K562 (cell line): ENCODE data around the gene MTFR2. TPM values are rescaled to one million over a fixed set of nuclear protein-coding genes. Genes with fewer than 3 reads are reported as not detected.
"Not testable (repeated sequence)": the region's sequence is repeated elsewhere in the genome, so short reads cannot be mapped to it uniquely, and the experiment has no call there.

ENCODE experiments used
- ATAC-seq: fragments of 200-7000 bp; cut with Tn5 transposase; 3 replicates; pipeline ENCODE4 v1.9.1; 2020; ENCODE audit warnings: moderate library complexity
- BruUV-seq: library from RNA; stranded (reverse); fragments of 400-500 nt; replicated peaks from 2 replicates; lab custom pipeline; 2021; lab: Mats Ljungman, UMichigan
- CTCF ChIA-PET: fragments of 300-600 bp; formaldehyde crosslinking; extraction: SDS; loops from one replicate; lab custom pipeline; 2021; ENCODE audit warnings: low intra/inter-chr PET ratio; lab: Yijun Ruan, JAX
- POLR2A ChIA-PET: fragments of 300-600, 350-650 bp; sonication (Branson Sonifier 250); formaldehyde crosslinking; extraction: SDS; loops from one replicate; lab custom pipeline; 2021; ENCODE audit warnings: antibody characterized with exemption, inconsistent platforms; lab: Yijun Ruan, JAX
- DNase-seq, 4 experiments: peaks; one replicate each; pipeline versions ENCODE4 v3.0.0 to v3.0.0-alpha.2; 2011 to 2018; ENCODE audit warnings: low spot score in 3 of 4, mixed read lengths in 3 of 4; ENCODE audit errors: extremely low read depth in 1 of 4
- FAIRE-seq: peaks from 2 replicates; lab custom pipeline; 2011; peaks lifted over from hg19 to GRCh38; lab: Jason Lieb, UNC
- H2AFZ ChIP-seq: 2 replicates; pipeline ENCODE4 v1.6.0; 2011; ENCODE audit warnings: low read depth, low read length, control low read depth, inconsistent platforms
- H3K27ac ChIP-seq: fragments of 200-600 bp; 3 replicates; pipeline ENCODE4 v1.8.0; 2011; ENCODE audit warnings: low read depth, mild to moderate bottlenecking, control low read depth, inconsistent platforms, low read length, moderate library complexity, mixed read lengths; ENCODE audit errors: extremely low read depth
- H3K27me3 ChIP-seq, 2 experiments: fragments of 300-600 bp in 1 of 2; 2 replicates in 1 of 2; 3 replicates in 1 of 2; pipeline versions ENCODE4 v1.6.0 to v1.8.0; 2011; ENCODE audit warnings: inconsistent platforms in 2 of 2, low read length in 2 of 2, mild to moderate bottlenecking in 1 of 2, mixed read lengths in 1 of 2, moderate library complexity in 1 of 2; ENCODE audit not compliant: control insufficient read depth in 2 of 2, insufficient read depth in 2 of 2
- H3K36me3 ChIP-seq: fragments of 300-600 bp; 3 replicates; pipeline ENCODE4 v1.8.0; 2011; ENCODE audit warnings: mild to moderate bottlenecking, low read length, inconsistent platforms; ENCODE audit not compliant: control insufficient read depth, insufficient read depth
- H3K4me1 ChIP-seq, 2 experiments: fragments of 200-600 bp in 1 of 2; replicated peaks in 1 of 2; 2 replicates in 1 of 2; 3 replicates in 1 of 2; pipeline versions ENCODE4 v1.5.1 to v1.8.0; 2011; ENCODE audit warnings: inconsistent platforms in 2 of 2, low read length in 2 of 2, mild to moderate bottlenecking in 1 of 2, mixed read lengths in 1 of 2, moderate library complexity in 1 of 2; ENCODE audit not compliant: control insufficient read depth in 2 of 2, insufficient read depth in 2 of 2
- H3K4me2 ChIP-seq: 2 replicates; pipeline ENCODE4 v1.6.1; 2011; ENCODE audit warnings: low read length, control low read depth, inconsistent platforms, mixed read lengths; ENCODE audit not compliant: insufficient read depth
- H3K4me3 ChIP-seq: fragments of 200-600 bp; sonication (generic), shearing (Covaris generic); 2 replicates; pipeline ENCODE4 v1.5.1; 2016; ENCODE audit warnings: control low read depth, inconsistent platforms
- H3K79me2 ChIP-seq: fragments of 200-600 bp; 3 replicates; pipeline ENCODE4 v1.8.0; 2011; ENCODE audit warnings: low read length, inconsistent platforms; ENCODE audit not compliant: control insufficient read depth, insufficient read depth
- H3K9ac ChIP-seq, 2 experiments: 2 replicates each; pipeline versions ENCODE4 v1.6.0 to v1.6.1; 2011; ENCODE audit warnings: low read depth in 2 of 2, low read length in 2 of 2, control low read depth in 1 of 2, inconsistent platforms in 1 of 2, mild to moderate bottlenecking in 1 of 2, mixed read lengths in 1 of 2; ENCODE audit not compliant: insufficient read depth in 1 of 2
- H3K9me1 ChIP-seq: one replicate; pipeline ENCODE4 v1.6.0; 2011; ENCODE audit warnings: inconsistent platforms, mild to moderate bottlenecking, low read length, moderate library complexity; ENCODE audit not compliant: control insufficient read depth, insufficient read depth
- H3K9me3 ChIP-seq: replicated peaks from 2 replicates; pipeline ENCODE4 v1.5.1; 2011; ENCODE audit warnings: low read depth, low read length, inconsistent platforms; ENCODE audit not compliant: control insufficient read depth, insufficient read depth
- H4K20me1 ChIP-seq: replicated peaks from 2 replicates; pipeline ENCODE4 v1.6.1; 2011; ENCODE audit warnings: low read length, inconsistent platforms, mixed read lengths; ENCODE audit not compliant: control insufficient read depth, insufficient read depth
- BCOR ChIP-seq: fragments of 450-650 bp; IDR thresholded peaks from 2 replicates; pipeline ENCODE4 v1.6.1; 2016
- KDM1A ChIP-seq, 2 experiments: fragments of 450-650 bp; IDR thresholded peaks; 2 replicates each; pipeline ENCODE4 v1.6.1; 2016; ENCODE audit warnings: mild to moderate bottlenecking in 2 of 2
- RBM25 ChIP-seq: fragments of 200-400 bp; formaldehyde crosslinking; IDR thresholded peaks from 2 replicates; pipeline ENCODE4 v1.6.1; 2018; ENCODE audit warnings: low read length, low read depth, moderate library complexity; ENCODE audit not compliant: severe bottlenecking
- ZNF146 ChIP-seq: IDR thresholded peaks from one replicate; pipeline ENCODE4 v1.6.1; 2018; ENCODE audit warnings: missing compliant biosample characterization; ENCODE audit not compliant: unreplicated experiment
- WGBS: fragments of 100-300 bp; shearing (Covaris generic); methylation state at CpG from one replicate; pipeline ENCODE4 v1.1.6; 2016; ENCODE audit warnings: low coverage, mixed read lengths; ENCODE audit not compliant: insufficient coverage; ENCODE audit errors: missing lambda C conversion rate; 5-methylcytosine and 5-hydroxymethylcytosine counted together
- in situ Hi-C: fragments of 300-500 bp; cut with MboI; formaldehyde crosslinking; loops from 4 replicates; pipeline ENCODE4 v1.15.0; 2018; ENCODE audit warnings: inconsistent platforms, mixed read lengths
- intact Hi-C: fragments of 100-400 bp; cut with micrococcal nuclease; formaldehyde crosslinking; loops from 2 replicates; pipeline ENCODE4 v1.14.2; 2022
- polyA plus RNA-seq, 8 experiments: library from polyadenylated mRNA; depleted of rRNA in 4 of 8; stranded (reverse) in 5 of 8; unstranded in 3 of 8; fragments of >200 nt; fragmentation: Nextera tagmentation in 2 of 8; fragmentation: Illumina TruSeq in 1 of 8; extraction: Ambion mirVana in 2 of 8; extraction: Trizol in 1 of 8; gene quantifications; 2 replicates each; pipeline versions ENCODE4 v1.2.1 to v1.2.3, GENCODE V29; 2011 to 2014; ENCODE audit warnings: inconsistent platforms in 1 of 8, missing spikeins in 1 of 8
- total RNA-seq, 7 experiments: library from RNA; depleted of rRNA in 6 of 7; stranded (reverse); fragments of >200 nt in 6 of 7; fragmentation: Illumina TruSeq in 2 of 7; extraction: Trizol in 2 of 7; gene quantifications; 2 replicates each; pipeline versions ENCODE4 v1.2.1 to v1.2.3, GENCODE V29; 2011 to 2021; ENCODE audit warnings: low replicate concordance in 1 of 7

The MTFR2 gene
- total and polyA plus RNA-seq, 9 of the 15 experiments (the other 6 are each of a cell fraction or from before 2014, with no cell fraction given): 10.1 to 63.3 (median 45.9) TPM

DNA sequence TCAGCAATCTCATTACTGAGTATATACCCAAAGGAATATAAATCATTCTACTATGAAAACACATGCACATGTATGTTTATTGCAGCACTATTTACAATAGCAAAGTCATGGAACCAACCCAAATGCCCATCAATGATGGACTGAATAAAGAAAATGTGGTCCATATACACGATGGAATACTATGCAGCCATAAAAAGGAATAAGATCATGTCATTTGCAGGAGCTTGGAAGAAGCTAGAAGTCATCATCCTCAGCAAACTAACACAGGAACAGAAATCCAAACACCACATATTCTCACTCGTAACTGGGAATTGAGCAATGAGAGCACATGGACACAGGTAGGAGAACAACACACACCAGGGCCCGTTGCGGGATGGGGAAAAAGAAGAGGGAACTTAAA is 25.1 kb downstream of the MTFR2 start:
- FAIRE-seq, BruUV-seq, H3K4me2 ChIP-seq, H3K9ac ChIP-seq, H3K36me3 ChIP-seq, H4K20me1 ChIP-seq, H3K79me2 ChIP-seq, DNase-seq, H3K4me3 ChIP-seq, H3K27me3 ChIP-seq, H3K9me1 ChIP-seq, H3K27ac ChIP-seq, H2AFZ ChIP-seq, ATAC-seq, H3K9me3 ChIP-seq: not testable (repeated sequence)
- ChIA-PET CTCF (interaction anchor here (1.6 to 3.0 kb wide), 2 partner anchors 689 to 773 kb away, joined by 6 to 19 read pairs; no protein-coding TSS in a partner anchor), POLR2A (interaction anchor here (1.0 kb wide), 1 partner anchor 65 kb away, joined by 3 read pairs; the partner anchor contains the start of gene BCLAF1)
- in situ Hi-C loops: loop anchor here (10.0 kb wide), 2 partner anchors 690 to 770 kb away; no protein-coding TSS in a partner anchor
- 55% methylated on average over 4 of the region's 4 CpGs for WGBS
- TF ChIP-seq ZNF146 (CRISPR knock-in tag) (peak; percentile 96), KDM1A (IDR thresholded peaks at IDR 0.05) (0 out of 4 replicates have a peak, but pooled peaks of 1 of the 2 experiments have one; percentile 26), BCOR (peak; percentile 73), RBM25 (peak; percentile 66)
- intact Hi-C loops: loop anchor here (5.0 to 10.0 kb wide), 2 partner anchors 193 to 290 kb away; no protein-coding TSS in a partner anchor
- peaks cover 5 to 14% of the 10 kb centered on the region in 2 experiments; a peak in 4 of 5 replicates for H3K4me1 ChIP-seq
